NCI-H1092 (cell line): Measurements from ENCODE around the gene LRR1.
A peak's percentile ranks its signal among the peaks of the same experiment; 100 is the strongest.
"Not testable (repeated sequence)": the region's sequence is repeated elsewhere in the genome, so short reads cannot be mapped to it uniquely, and the experiment has no call there.

Experiments used
- DNase-seq: peaks from one replicate; lab custom pipeline; 2025; lab: John Stamatoyannopoulos, UW

The LRR1 gene

DNA sequence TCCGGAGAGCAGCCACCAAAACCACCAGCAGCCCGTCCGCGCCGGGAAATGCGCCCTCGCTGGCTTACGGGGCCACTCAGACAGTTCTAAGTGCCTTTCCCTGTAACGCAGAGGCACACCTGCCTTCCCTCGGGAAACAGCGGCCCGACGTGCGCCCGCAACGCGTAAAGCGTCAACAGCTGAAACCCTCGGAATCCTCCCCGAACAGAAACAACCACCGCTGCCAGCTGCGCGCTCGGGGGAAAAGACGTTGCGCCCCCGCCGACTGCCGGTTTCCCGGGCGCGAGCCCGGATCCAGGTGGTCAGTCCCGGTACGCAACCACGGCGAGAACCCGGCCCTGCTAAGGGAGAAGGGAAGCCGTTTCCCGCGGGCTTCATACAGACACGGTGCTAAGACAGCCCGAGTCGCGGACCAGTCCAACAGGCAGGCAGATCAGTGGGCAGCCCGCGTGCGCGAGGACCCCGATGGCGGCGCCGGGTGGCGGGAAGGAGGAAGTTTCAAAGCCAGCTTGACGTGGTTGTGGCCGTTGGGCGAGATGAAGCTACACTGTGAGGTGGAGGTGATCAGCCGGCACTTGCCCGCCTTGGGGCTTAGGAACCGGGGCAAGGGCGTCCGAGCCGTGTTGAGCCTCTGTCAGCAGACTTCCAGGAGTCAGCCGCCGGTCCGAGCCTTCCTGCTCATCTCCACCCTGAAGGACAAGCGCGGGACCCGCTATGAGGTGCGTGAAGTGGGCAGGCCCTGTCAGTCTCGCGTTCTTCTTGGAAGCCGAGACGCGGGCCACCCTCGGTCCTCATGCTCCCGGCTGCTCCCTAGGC lies at the start of gene LRR1:
Gene LRR1, plus strand, starts transcription at position 456 of the 816 bp plus-strand sequence. Its CDS starts 81 bp downstream, at position 537.
- DNase-seq, result peak; percentile 85

GRCh38 chr14:49549446-49549845 lies 49.3 kb upstream of the LRR1 start:
- DNase-seq, result no peak

DNA sequence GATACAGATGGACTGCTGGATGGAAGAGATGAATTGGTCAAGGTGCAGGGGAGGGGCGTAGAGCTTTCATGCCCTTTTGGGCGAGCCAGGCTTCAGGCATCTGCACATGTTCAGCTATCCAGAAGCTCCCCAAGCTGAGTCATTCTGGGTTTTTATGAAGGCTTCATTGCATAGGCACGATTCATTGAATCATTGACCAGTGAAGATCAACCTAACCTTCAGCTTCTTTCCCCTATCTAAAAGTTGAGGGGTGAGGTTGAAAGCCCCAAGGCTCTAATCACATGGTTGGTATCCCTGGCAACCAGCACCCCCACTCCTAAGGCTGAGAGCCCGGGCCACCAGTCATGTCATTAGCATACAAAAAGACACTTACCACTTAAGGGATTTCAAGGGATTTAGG lies 48.9 kb upstream of the LRR1 start:
- no peak for DNase-seq

GRCh38 chr14:49550286-49551184 lies 48.2 kb upstream of the LRR1 start:
- DNase-seq, result no peak

GRCh38 chr14:49551569-49551968 lies 47.2 kb upstream of the LRR1 start:
- no peak for DNase-seq

DNA sequence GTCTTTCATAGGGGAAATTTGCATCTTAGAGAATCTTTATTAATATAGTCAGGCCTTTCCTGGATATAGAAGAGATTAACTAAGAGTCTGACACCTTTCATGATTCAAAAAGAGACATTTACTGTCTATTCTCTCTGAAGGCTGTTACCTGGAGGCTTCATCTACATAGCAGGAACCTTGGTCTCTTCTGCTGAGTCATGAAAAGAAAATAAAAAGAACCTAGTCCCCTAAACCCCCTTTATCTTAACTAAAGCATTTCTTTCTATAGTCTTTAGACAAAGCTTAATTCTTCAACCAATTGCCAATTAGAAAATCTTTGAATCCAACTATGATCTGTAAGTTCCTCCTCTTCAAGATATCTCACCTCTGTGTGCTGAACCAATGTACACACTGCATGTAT lies 45.6 kb upstream of the LRR1 start:
- DNase-seq, result no peak

GRCh38 chr14:49553892-49554291 lies 44.8 kb upstream of the LRR1 start:
- no peak for DNase-seq

DNA sequence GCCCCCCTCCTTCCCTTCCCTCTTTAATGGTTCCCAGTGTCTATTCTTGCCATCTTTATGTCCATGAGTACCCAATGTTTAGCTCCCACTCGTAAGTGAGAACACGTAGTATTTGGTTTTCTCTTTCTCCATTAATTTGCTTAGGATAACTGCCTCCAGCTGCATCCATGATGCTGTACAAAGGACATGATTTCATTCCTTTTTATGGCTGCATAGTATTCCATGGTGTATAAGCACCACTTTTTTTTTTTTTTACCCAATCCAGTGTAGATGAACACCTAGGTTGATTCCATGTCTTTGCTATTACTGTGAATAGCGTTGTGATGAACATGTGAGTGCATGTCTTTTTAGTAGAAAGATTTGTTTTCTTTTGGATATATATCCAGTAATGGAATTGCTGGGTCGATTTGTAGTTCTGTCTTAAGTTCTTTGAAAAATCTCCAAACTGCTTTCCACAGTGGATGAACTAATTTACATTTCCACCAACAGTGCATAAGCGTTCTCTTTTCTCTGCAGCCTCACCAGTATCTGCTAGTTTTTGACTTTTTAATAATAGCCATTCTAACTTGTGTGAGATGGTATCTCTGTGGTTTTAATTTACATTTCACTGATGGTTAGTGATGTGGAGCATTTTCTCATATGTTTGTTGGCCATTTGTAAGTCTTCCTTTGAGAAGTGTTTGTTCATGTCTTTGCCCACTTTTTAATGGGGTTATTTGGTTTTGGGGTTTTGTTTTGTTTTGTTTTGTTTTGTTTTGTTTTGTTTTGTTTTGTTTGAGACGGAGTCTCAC lies 38.6 kb upstream of the LRR1 start:
- no peak for DNase-seq

GRCh38 chr14:49566714-49567113 lies 32.0 kb upstream of the LRR1 start:
- no peak for DNase-seq

- no peak for DNase-seq
These were observed 29.5 kb upstream of the LRR1 start for GRCh38 chr14:49569281-49569680.

DNA sequence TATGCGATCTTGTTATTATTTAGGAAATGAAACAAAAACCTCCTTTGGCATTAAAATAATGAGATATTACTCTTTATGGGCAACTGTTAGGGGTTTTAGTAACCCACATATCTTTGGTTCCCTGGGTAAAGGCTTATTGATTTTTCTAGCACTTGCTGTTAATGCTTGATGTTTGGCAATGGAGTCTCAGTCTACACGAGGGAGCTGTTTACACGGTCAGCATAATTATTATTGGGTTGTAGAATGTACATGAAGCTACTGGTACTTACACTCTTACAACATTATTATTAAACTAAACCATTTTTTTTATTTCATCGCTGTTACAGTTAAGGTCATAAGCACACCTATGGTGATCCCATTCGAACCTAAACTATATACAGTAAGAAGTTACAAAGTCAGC lies 24.7 kb upstream of the LRR1 start:
- no peak for DNase-seq

DNA sequence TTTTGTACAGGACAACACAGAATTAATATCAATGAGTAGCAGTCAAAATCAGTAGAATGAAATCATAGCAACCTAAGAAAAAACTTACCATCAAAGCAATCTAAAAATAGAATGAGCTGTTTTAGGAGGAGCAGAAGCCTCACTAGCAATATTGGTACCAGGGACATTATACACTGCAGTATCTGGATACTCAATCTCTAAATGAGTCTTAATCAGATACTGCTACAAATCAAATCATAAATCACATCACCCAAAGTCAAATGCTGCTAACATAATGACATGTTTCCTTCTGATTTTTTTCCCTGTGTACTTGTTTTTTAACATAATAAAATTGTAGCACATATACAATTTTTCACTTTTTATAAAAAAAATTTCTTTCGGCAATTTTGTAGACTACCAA lies 20.6 kb upstream of the LRR1 start:
- no peak for DNase-seq

GRCh38 chr14:49579841-49580240 lies 18.9 kb upstream of the LRR1 start:
- no peak for DNase-seq

DNA sequence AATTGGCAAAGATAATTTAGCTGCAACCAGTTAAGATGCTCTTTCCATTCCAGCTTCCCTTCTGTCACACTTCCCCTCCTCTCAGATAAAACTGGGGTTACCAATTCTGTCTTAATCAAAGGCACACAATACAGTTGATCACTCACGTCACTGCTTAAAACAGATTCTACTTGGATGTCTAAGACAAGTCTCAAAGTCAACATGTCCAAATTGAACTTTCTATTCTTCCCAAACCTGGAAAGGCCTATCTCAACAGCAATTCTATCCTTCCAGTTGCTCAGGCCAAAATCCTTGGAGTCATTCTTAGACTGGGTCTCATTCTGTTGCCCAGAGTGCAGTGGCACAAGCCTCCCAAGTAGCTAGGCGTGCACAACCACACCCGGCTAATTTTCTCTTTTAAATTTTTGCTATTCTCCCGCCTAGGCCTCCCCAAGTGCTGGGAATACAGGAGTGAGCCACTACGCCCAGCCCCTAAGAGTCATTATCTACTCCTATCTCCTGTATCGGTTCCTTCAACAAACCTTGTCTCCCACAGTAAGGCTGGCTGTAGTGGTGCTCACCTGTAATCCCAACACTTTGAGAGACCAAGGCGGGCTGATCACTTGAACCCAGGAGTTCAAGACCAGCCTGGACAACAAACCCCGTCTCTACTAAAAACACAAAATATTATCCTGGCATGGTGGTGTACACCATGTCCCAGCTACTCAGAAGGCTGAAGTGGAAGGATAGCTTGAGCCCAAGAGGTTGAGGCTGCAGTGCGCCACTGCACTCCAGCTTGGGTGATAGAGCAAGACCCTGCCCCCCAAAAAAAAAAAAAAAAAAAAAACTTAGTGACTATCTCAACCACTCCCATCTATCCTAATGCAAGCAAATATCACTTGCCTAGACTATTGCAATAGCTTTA lies 17.3 kb upstream of the LRR1 start:
- DNase-seq, result no peak

DNA sequence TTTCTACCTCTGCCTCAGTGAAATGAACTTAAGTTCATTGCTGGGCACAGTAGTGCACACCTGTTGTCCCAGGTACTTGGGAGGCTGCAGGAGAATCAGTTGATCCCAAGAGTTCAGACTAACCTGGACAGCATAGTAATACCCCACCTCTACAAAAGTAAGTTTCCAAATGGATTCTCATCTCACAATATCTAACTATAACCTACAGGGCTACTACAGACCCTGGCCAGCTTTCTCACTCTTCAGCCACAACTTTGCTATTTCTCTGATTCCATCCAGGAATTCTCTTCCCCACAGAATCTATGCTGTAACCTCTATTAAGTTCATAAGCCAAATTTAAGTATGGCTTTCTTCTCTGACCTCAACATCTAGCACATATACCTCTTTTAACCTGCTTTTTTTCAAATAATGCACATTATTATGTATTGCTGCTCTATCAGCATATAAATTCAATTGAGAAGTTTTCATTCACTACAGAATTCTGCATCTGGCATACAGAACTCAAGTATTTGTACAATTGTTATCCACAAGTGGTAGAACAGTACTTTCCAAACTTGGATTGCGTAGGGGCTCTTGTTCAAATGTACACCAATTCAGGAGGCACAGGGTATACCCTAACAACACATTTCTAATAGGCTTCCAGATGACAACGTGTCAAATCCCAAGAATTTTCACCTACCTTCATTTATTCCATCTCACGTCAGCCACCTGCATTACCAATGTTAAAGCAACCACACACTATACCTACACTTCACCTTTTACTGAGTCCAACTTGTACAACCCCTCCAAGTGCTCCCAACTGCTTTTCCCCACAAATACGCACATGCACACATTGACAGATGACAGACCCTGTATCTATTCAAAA lies 16.4 kb upstream of the LRR1 start:
- no peak for DNase-seq

DNA sequence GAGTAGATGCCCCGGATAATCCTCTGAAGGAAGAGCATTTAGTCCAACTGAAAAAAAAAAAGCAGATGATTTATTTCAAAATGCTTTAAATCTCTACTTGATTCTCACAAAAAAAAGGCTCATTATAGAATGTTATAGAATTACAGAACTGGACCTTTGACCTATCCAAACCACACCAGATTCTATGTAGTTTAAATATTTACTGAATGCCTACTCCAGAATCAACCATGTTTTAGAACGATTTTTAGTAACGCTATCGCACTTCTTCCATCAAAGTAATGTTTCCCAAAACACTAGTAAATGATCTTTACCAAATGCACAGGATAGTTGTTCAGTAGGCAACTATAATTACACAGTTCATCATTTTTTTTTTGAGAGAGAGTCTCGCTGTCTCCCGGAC lies 15.1 kb upstream of the LRR1 start:
- DNase-seq, result no peak

DNA sequence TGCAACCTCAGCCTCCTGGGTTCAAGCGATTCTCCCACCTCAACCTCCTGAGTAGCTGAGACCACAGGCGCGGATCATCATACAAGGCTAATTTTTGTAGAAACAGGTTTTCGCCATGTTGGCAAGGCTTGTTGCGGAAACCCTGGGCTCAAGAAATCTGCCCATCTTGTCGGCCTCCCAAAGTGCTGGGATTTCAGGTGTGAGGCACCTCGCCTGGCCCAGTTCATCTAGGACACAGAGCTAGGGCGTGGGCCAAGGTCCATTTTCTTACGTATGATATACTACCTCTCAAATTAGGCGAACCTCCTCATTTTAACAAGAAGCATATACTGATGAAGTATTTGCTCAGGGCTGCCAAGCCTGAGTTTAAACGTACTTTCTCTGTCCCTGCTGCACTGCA lies 14.7 kb upstream of the LRR1 start:
- no peak for DNase-seq

GRCh38 chr14:49584981-49585640 lies 13.6 kb upstream of the LRR1 start:
- not testable (repeated sequence) for DNase-seq

- peak; percentile 99 for DNase-seq
These were observed 12.7 kb upstream of the LRR1 start, which contains the start of gene RPS29 for GRCh38 chr14:49585803-49586672. TSS of gene RPS29 (minus strand) at chr14:49586380. CDS start at chr14:49586346, 34 bp downstream.
